Right lobe of liver (tissue), 6 donors: Measurements from ENCODE around the gene TMEM92. TPM values are rescaled to one million over a fixed set of nuclear protein-coding genes. Genes with fewer than 3 reads are reported as not detected.

Source experiments
- ATAC-seq, 4 donors: fragments of 200-7000 bp; cut with Tn5 transposase; one replicate each; pipeline ENCODE4 v1.9.1; 2020; ENCODE audit warnings: mild to moderate bottlenecking in 4 of 4, moderate library complexity in 4 of 4
- DNase-seq, 3 donors: peaks; one replicate each; pipeline ENCODE4 v3.0.0-alpha.2; 2020
- H3K27ac ChIP-seq, 3 donors: fragments of 200-600 bp; one replicate each; pipeline ENCODE4 v1.8.0; 2022
- H3K27me3 ChIP-seq, 2 donors: fragments of 200-600 bp; one replicate each; pipeline ENCODE4 v1.8.0; 2022
- H3K36me3 ChIP-seq, 4 donors: fragments of 200-600 bp; sonication (generic) in 1 of 4; one replicate each; pipeline versions ENCODE4 v1.5.1 to v1.8.0; 2017 to 2022; ENCODE audit warnings: control low read depth in 1 of 4
- H3K4me1 ChIP-seq, 4 donors: fragments of 200-600 bp; sonication (generic) in 1 of 4; one replicate each; pipeline versions ENCODE4 v1.5.1 to v1.8.0; 2017 to 2022; ENCODE audit warnings: control low read depth in 1 of 4
- H3K4me3 ChIP-seq, 3 donors: fragments of 200-600 bp; one replicate each; pipeline ENCODE4 v1.8.0; 2022
- H3K9me3 ChIP-seq, 4 donors: fragments of 200-600 bp; sonication (generic) in 1 of 4; one replicate each; pipeline versions ENCODE4 v1.5.1 to v1.8.0; 2017 to 2022; ENCODE audit warnings: control low read depth in 1 of 4
- POLR2A ChIP-seq: fragments of 450-650 bp; IDR thresholded peaks from one replicate; pipeline ENCODE4 v1.6.1; 2017; ENCODE audit warnings: antibody characterized with exemption, mild to moderate bottlenecking
- WGBS: methylation state at CpG from one replicate; pipeline ENCODE4 v1.1.6; 2018; ENCODE audit warnings: low coverage, low lambda C conversion rate; ENCODE audit not compliant: insufficient coverage; ENCODE audit errors: missing lambda C conversion rate; 5-methylcytosine and 5-hydroxymethylcytosine counted together
- intact Hi-C, 2 donors: fragments of 100-400 bp; cut with DNase I; formaldehyde crosslinking; loops; one replicate each; pipeline versions ENCODE4 v1.11.2 to v1.14.1; 2022
- total RNA-seq, 6 experiments: library from RNA; depleted of rRNA in 2 of 6; stranded (reverse); fragments of >200 nt in 2 of 6; fragmentation: NEBNext Ultra II Directional in 3 of 6; extraction: Animal tissue kit (Norgen Biotek cat#: 25700) in 3 of 6; gene quantifications; one replicate each; pipeline versions ENCODE4 v1.1.0 to v1.2.4, GENCODE V29; 2016 to 2023
- TF ChIP-seq, protein P1 (sequence below), 4 donors: fragments of 200-600 bp in 3 of 4; fragments of 450-650 bp in 1 of 4; IDR thresholded peaks; one replicate each; pipeline versions ENCODE4 v1.5.1 to v1.8.0; 2016 to 2022; ENCODE audit warnings: antibody characterized with exemption in 4 of 4, mild to moderate bottlenecking in 2 of 4
- donor health status: DM: no; HTN: yes; CAD: no.
- donor health status: DM: no; HTN: no; CAD: no.
- donor health status: DM: no; HTN: no; CAD: no.
- donor health status: DM: no; HTN: yes; CAD: no.
- donor health status: DM: no; HTN: yes; CAD: no.

TMEM92 gene
- total RNA-seq, 6 experiments from 2014 or later, result 1.5 to 20.0 (median 8.7) TPM

DNA sequence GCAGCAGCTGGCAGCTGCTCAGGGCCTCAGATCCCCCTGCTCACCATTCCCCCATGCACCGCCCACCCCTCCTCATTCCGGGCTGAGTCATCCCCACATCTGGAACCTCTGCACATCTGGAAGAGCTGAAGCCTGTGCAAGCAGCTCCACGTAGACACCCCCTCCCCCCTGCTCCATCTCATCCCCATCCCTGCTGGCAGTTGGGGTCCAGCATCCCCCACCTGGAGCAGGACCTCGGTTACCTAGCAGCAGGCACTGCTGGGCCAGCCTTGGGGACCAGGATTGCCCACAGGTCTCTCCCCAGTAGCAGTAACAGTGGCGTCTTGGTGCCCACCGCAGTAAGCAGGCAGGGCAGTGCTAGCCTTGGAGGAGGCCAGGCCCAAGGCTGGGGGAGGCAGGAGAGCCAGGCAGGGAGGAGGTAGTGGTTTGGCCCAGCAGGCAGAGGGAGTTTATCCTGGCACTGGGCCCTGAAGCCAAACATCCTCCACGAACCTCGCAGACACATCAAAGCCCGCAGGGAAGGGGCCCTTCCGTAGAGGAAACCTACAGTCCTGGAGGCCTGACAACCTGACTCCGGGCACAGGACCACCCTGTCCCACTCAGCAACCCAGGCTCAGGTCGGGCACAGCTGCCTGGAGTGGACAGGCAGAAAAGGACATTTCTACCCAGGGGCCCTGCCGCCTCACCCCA lies 7.7 kb upstream of the TMEM92 start:
- DNase-seq (peak; percentile 42 to 62 (median 58)), ATAC-seq (peak; percentile 26 to 71 (median 59))
- no peak for TF ChIP-seq POLR2A
- TF ChIP-seq, protein P1, sequence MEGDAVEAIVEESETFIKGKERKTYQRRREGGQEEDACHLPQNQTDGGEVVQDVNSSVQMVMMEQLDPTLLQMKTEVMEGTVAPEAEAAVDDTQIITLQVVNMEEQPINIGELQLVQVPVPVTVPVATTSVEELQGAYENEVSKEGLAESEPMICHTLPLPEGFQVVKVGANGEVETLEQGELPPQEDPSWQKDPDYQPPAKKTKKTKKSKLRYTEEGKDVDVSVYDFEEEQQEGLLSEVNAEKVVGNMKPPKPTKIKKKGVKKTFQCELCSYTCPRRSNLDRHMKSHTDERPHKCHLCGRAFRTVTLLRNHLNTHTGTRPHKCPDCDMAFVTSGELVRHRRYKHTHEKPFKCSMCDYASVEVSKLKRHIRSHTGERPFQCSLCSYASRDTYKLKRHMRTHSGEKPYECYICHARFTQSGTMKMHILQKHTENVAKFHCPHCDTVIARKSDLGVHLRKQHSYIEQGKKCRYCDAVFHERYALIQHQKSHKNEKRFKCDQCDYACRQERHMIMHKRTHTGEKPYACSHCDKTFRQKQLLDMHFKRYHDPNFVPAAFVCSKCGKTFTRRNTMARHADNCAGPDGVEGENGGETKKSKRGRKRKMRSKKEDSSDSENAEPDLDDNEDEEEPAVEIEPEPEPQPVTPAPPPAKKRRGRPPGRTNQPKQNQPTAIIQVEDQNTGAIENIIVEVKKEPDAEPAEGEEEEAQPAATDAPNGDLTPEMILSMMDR (IDR thresholded peaks at IDR 0.05), result peak in 1 of 4 donors; percentile 20
- no peaks in the 10 kb centered on the region for H3K36me3 ChIP-seq
- no peaks in the 10 kb centered on the region for H3K9me3 ChIP-seq
- peaks cover 0 to 7% (median 0%) of the 10 kb centered on the region in 4 donors for H3K4me1 ChIP-seq
- WGBS, result 88% methylated on average over 3 of the region's 13 CpGs
- no peak overlapping the region for H3K4me3 ChIP-seq
- no peak overlapping the region for H3K27ac ChIP-seq
- intact Hi-C loops, result loop anchor here in 1 of 2 donors (2.0 kb wide), 1 partner anchor 64 kb away; no protein-coding TSS in a partner anchor
- no peaks in the 10 kb centered on the region for H3K27me3 ChIP-seq

DNA sequence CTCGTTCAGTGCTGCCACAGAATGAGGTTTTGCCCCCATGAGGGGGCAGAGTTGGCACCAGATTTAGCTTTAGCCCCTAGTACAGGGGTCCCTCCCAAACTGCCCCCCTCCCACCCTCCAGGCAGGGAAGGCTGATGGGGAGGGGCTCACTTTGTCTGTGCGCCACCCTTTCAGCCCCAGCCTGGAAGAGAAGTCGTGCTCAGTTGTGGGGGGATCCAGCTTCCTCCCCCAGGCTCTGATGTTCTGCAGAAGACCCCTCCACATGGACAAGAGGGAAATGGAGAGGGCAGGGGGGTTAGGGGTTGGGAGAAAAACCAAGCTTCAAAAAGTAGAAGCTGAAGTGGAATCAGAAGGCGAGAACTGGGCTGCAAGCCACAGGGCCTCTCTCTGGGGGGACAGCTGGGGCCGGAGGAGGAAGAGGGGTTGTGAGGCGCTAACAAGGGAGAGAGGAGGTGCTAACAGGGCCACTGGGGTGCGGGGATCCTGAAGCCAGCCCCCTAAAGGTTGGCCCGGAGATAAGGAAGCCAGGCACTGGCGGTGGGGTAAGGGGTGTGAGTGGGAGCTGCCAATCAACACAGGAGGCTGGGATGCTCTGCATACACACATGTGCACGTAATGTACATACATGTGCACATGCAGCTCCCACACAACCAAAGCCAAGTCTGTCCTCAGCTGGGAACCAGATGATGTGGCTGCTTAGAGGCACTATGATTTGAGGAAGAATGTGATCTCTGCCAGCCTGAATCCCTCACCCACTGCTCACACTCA lies 7.0 kb upstream of the TMEM92 start:
- no peak for ATAC-seq

DNA sequence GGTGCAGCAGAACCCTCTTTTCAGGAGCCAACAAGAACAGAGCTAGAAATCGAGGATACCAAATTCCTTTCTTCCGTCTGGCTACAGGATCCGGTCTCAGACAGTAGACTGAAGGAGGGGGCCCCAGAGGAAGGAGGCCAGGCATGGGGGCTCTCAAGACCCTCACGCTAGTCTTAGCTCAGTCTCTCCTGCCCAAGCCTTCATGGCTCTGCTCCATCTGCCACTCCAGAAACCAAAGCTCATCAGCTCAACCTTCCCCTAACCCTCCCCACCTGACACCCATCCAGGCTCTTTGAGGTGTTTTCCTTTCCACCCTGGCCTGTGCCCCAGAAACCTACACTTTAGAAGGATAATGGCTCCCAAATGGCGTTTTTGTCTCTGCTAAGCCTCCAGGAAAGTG lies 6.2 kb upstream of the TMEM92 start:
- TF ChIP-seq, protein P1 (IDR thresholded peaks at IDR 0.05), result no peak
- DNase-seq, result no peak
- Histone ChIP-seq H3K27me3 (no peaks in the 10 kb centered on the region), H3K4me3 (no peak overlapping the region), H3K4me1 (peaks cover 0 to 11% (median 0%) of the 10 kb centered on the region in 4 donors), H3K27ac (no peak overlapping the region), H3K36me3 (no peaks in the 10 kb centered on the region), H3K9me3 (no peaks in the 10 kb centered on the region)
- intact Hi-C loops, result no loop called here
- WGBS, result 57% methylated on average over 1 of the region's 5 CpGs
- ATAC-seq, result no peak

More for the DNA sequence above, 7.0 kb upstream of the TMEM92 start:
- Histone ChIP-seq H3K27ac (no peak overlapping the region), H3K9me3 (no peaks in the 10 kb centered on the region), H3K36me3 (no peaks in the 10 kb centered on the region), H3K27me3 (no peaks in the 10 kb centered on the region), H3K4me1 (peaks cover 0 to 7% (median 0%) of the 10 kb centered on the region in 4 donors), H3K4me3 (no peak overlapping the region)
- peak in 1 of 3 donors; percentile 35 for DNase-seq
- intact Hi-C loops, result loop anchor here in 1 of 2 donors (2.0 kb wide), 1 partner anchor 64 kb away; no protein-coding TSS in a partner anchor
- TF ChIP-seq POLR2A, result no peak
- TF ChIP-seq, protein P1 (IDR thresholded peaks at IDR 0.05), result no peak
- 62% methylated on average over 5 of the region's 10 CpGs for whole genome bisulfite sequencing

DNA sequence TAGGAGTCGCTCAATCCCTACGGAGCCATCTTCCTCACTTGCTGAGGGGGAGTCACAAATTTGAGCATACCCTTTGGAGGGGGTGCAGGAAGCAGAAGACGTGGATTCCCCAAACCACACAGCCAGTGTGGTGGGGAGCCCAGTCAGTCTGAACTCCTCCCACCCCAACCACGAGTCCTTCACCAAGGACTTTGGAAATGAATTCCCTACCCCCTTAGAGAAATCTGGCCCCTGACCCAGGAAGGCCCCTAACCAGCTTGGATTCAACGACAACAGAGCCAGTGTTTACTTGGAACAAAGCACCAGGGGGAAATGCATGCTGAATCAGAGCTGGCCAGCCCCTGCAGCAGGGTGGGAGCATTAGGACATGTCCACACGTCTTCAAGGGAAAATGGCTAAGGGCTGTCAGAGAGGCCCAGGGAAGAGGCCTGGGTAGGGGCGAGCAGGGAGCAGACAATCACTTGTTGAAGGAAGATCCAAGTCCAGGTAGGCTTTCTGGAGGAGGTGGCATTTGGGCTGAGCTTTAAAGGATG lies 5.5 kb upstream of the TMEM92 start:
- TF ChIP-seq, protein P1 (IDR thresholded peaks at IDR 0.05), result no peak
- no peak for TF ChIP-seq POLR2A
- Histone ChIP-seq H3K9me3 (no peaks in the 10 kb centered on the region), H3K4me3 (no peak overlapping the region), H3K27me3 (no peaks in the 10 kb centered on the region), H3K36me3 (no peaks in the 10 kb centered on the region), H3K27ac (no peak overlapping the region), H3K4me1 (peaks cover 0 to 12% (median 0%) of the 10 kb centered on the region in 4 donors)
- WGBS, result 57% methylated on average over 5 of the region's 7 CpGs
- peak in 1 of 3 donors; percentile 22 for DNase-seq
- intact Hi-C loops, result no loop called here
- no peak for ATAC-seq
